Limb (tissue), 2 donors: ENCODE measurements around the gene KLRF1.
"Not testable (repeated sequence)": the region's sequence is repeated elsewhere in the genome, so short reads cannot be mapped to it uniquely, and the experiment has no call there.

Source experiments
- DNase-seq, 2 donors: peaks; one replicate each; pipeline ENCODE4 v3.0.0-alpha.2; 2016; ENCODE audit errors: extremely low spot score in 2 of 2

KLRF1 gene

DNA sequence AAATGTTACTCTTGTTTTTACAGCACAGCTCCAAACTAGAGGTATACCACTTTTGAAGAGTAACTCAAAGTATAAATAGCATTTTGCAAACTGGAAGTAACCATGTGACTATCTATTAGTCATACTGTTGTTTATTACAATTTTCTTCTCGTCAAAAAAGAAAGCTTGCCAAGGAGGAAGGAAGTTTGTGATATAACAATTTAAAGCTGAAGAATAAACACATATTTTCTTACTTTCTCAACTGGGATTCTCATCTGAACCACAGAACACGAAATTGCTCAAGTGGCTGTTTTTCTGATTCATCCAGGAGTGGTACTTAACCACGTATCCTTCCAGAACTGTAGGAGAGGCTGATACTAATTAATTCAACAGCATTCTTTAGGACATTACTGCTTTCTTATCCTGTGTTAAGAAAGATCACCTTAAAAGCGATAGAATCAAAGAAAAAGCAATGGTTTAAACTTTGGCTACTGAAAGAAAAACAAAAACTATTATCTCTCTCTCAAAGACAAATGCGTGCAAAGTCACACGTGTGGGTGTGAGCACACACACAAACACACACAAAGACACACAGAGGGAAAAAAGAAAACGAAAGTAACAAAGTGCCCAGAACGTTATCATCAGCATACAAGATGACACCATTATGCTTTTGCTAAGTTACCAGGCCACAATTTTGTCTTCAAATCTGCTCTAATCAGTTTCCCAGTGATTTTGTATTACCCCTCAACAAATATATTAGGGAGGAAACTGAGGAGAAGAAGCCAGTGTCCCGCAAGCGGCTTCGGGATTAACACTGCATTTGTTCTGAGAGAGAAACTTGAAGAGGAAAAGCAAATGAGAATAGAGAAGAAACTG is 42.3 kb downstream of the KLRF1 start, which contains the start of gene CLEC2B:
Gene CLEC2B, minus strand, starts transcription at position 48 of the 855 bp plus-strand sequence.
- no peak for DNase-seq

- no peak for DNase-seq
Observed at GRCh38 chr12:9870286-9870866, 43.1 kb downstream of the KLRF1 start.

DNA sequence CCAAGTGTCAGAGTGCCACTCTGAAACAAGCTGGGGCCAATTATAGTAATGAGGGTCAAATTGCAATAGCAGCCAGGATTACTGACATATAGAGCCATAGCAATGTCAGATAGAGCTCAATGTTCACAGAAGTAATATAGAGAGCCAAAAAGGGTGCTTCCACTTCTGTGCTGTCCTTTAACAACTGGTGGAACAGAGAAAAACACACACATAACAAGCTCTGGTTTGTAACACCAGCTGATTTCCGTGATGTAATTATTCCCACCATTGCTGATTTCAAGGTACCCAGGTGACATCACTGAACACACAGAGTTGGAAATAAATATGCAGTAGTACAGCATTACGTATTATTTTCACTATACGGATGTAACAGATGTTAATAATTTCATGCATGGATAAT is 44.9 kb downstream of the KLRF1 start:
- no peak for DNase-seq

GRCh38 chr12:9872742-9873141 is 45.5 kb downstream of the KLRF1 start:
- no peak for DNase-seq

- not testable (repeated sequence) for DNase-seq
Observed at GRCh38 chr12:9876120-9876519, 48.8 kb downstream of the KLRF1 start.

DNA sequence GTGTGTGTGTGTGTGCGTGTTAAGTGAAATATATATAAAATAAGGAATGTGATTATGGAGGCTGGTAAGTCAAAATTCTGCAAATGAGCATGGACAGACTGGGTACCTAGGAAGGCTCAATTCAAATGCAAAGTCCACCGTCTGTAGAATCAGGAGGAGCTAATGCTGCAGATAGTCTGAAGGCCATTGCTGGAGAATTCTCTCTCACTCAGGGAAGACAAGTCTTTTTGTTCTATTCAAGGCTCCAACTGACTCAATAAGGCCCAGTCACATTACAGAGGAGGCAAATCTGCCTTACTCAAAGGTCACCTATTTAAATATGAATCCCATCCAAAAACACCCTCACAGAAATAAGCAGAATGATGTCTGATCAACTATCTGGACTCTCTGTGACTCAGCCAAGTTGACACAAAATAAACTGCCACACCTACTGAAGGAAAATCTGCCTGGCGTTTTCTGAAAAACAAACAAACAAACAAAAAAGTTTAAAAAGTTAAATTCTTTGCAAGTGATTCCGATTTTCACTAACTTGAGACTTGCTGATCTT is 53.3 kb downstream of the KLRF1 start:
- no peak for DNase-seq

DNA sequence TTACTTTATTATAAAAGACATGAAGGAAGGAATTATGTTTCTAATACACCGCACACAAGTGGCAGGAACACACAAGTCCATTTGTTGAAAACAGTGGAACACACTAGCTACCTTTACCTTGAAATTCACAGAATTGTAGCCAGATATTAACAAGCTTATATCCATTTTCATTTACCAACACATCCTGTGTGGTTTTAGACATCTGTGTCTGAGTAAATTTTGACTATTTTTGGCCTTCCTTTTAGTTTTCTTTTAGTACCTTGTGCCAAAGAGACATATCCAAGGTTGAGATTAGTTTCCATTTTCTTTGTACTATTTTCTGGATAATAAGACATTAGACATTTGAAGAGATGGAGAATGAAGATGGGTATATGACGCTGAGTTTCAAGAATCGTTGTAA is 54.0 kb downstream of the KLRF1 start, which contains the start of gene KLRF2:
Gene KLRF2, plus strand, starts transcription at position 244 of the 400 bp plus-strand sequence. Its CDS starts 107 bp downstream, at position 351.
- no peak for DNase-seq

DNA sequence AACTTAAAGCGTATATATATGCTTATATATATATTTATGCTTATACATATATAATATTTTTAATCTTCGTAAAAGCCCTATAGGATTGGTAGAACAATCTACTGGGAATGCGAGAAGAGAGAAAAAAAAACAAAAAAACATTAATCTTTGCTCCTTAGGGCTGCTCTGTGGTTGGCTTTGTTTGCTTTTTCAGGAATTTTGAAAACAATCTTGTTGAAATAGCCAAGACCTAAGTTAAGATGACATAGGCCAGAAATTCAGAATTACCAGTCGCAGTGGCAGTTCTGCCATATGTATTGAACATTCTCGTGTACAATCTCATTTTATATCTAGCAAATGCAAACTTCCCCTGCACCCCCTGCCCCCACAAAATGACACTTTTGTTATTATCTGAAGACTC is 54.7 kb downstream of the KLRF1 start:
- no peak for DNase-seq

- no peak for DNase-seq
Observed at GRCh38 chr12:9883175-9883574, 55.9 kb downstream of the KLRF1 start.

- no peak for DNase-seq
Observed at GRCh38 chr12:9888665-9889273, 61.5 kb downstream of the KLRF1 start.
